SK-N-SH (cell line): ENCODE measurements around the gene MT1M. TPM values are rescaled to one million over a fixed set of nuclear protein-coding genes. Genes with fewer than 3 reads are reported as not detected.

Source experiments
- CTCF ChIA-PET: fragments of 300-600, 350-600 bp; formaldehyde crosslinking; extraction: SDS; loops from one replicate; lab custom pipeline; 2021; lab: Yijun Ruan, JAX
- POLR2A ChIA-PET: fragments of 350-600 bp; sonication (Branson Sonifier 250); formaldehyde crosslinking; extraction: SDS; loops from one replicate; lab custom pipeline; 2020; ENCODE audit warnings: antibody characterized with exemption, inconsistent platforms; lab: Yijun Ruan, JAX
- DNase-seq: peaks from one replicate; pipeline ENCODE4 v3.0.0; 2012
- H2AFZ ChIP-seq: fragments of 200-600 bp; sonication (generic); 2 replicates; pipeline ENCODE4 v1.8.1; 2016; ENCODE audit warnings: antibody characterized with exemption, mild to moderate bottlenecking, low read depth
- H3F3A ChIP-seq: fragments of 200-600 bp; sonication (generic); replicated peaks from 2 replicates; pipeline ENCODE3; 2016; ENCODE audit warnings: antibody characterized with exemption, mild to moderate bottlenecking; ENCODE audit not compliant: insufficient read depth
- H3K27ac ChIP-seq, 2 experiments: fragments of 200-500 bp in 1 of 2; fragments of 200-600 bp in 1 of 2; sonication (Bioruptor generic) in 1 of 2; sonication (generic), shearing (Covaris generic) in 1 of 2; 2 replicates each; pipeline versions ENCODE4 v1.5.1 to v1.6.1; 2014 to 2016; ENCODE audit warnings: low read depth in 2 of 2, inconsistent platforms in 1 of 2, low read length in 1 of 2, mild to moderate bottlenecking in 1 of 2, mixed read lengths in 1 of 2
- H3K27me3 ChIP-seq: fragments of 200-600 bp; sonication (generic), shearing (Covaris generic); 2 replicates; pipeline ENCODE4 v1.6.1; 2016; ENCODE audit warnings: mixed run types; ENCODE audit not compliant: insufficient read depth
- H3K36me3 ChIP-seq, 2 experiments: fragments of 200-500 bp in 1 of 2; fragments of 200-600 bp in 1 of 2; sonication (Bioruptor generic) in 1 of 2; sonication (generic) in 1 of 2; replicated peaks in 1 of 2; 2 replicates each; pipeline versions ENCODE3 to v1.5.1; 2014 to 2016; ENCODE audit warnings: low read length in 1 of 2, mild to moderate bottlenecking in 1 of 2; ENCODE audit not compliant: insufficient read depth in 2 of 2, control insufficient read depth in 1 of 2
- H3K4me1 ChIP-seq, 2 experiments: fragments of 200-500 bp in 1 of 2; fragments of 200-600 bp in 1 of 2; sonication (Bioruptor generic) in 1 of 2; sonication (generic), shearing (Covaris generic) in 1 of 2; 2 replicates each; pipeline versions ENCODE4 v1.5.1 to v1.6.1; 2014 to 2016; ENCODE audit warnings: low read depth in 1 of 2, low read length in 1 of 2, mixed run types in 1 of 2; ENCODE audit not compliant: insufficient read depth in 2 of 2, control insufficient read depth in 1 of 2
- H3K4me2 ChIP-seq: fragments of 200-600 bp; sonication (generic), shearing (Covaris generic); 2 replicates; pipeline ENCODE4 v1.6.1; 2017; ENCODE audit warnings: mixed run types
- H3K4me3 ChIP-seq, 2 experiments: fragments of 200-500 bp in 1 of 2; fragments of 200-600 bp in 1 of 2; sonication (Bioruptor generic) in 1 of 2; sonication (generic), shearing (Covaris generic) in 1 of 2; 2 replicates each; pipeline versions ENCODE4 v1.5.1 to v1.8.1; 2014 to 2016; ENCODE audit warnings: low read depth in 2 of 2, inconsistent platforms in 1 of 2, low read length in 1 of 2, mild to moderate bottlenecking in 1 of 2, mixed read lengths in 1 of 2, moderate library complexity in 1 of 2
- H3K79me2 ChIP-seq: fragments of 200-600 bp; sonication (generic); 2 replicates; pipeline ENCODE4 v1.8.1; 2017; ENCODE audit warnings: mild to moderate bottlenecking; ENCODE audit not compliant: insufficient read depth
- H3K9ac ChIP-seq: fragments of 200-600 bp; sonication (generic); 2 replicates; pipeline ENCODE4 v1.6.1; 2017; ENCODE audit warnings: mixed run types
- H3K9me2 ChIP-seq: fragments of 200-600 bp; sonication (generic); 2 replicates; pipeline ENCODE4 v1.6.1; 2017; ENCODE audit warnings: mixed run types
- H3K9me3 ChIP-seq: fragments of 200-600 bp; sonication (generic); 2 replicates; pipeline ENCODE4 v1.6.1; 2017; ENCODE audit warnings: mixed run types, mild to moderate bottlenecking, moderate library complexity
- H4K20me1 ChIP-seq: fragments of 200-600 bp; sonication (generic); 2 replicates; pipeline ENCODE4 v1.6.1; 2017; ENCODE audit warnings: mild to moderate bottlenecking, mixed run types; ENCODE audit not compliant: insufficient read depth
- GATA2 ChIP-seq: sonication (generic); formaldehyde crosslinking; IDR thresholded peaks from 2 replicates; pipeline ENCODE4 v1.5.0; 2020; ENCODE audit warnings: mild to moderate bottlenecking, missing genetic modification reagents
- MAX ChIP-seq: IDR thresholded peaks from 2 replicates; pipeline ENCODE4 v1.4.0; 2012; ENCODE audit warnings: low read depth
- MEF2A ChIP-seq: IDR thresholded peaks from 2 replicates; pipeline ENCODE4 v1.4.0; 2012; ENCODE audit warnings: low read depth, borderline replicate concordance
- MXI1 ChIP-seq: IDR thresholded peaks from 2 replicates; pipeline ENCODE4 v1.6.1; 2012; ENCODE audit warnings: mild to moderate bottlenecking, low read depth, low read length, improper control_type of control experiment
- NFIC ChIP-seq: IDR thresholded peaks from 2 replicates; pipeline ENCODE4 v1.4.0; 2012; ENCODE audit warnings: borderline replicate concordance
- POLR2AphosphoS5 ChIP-seq: IDR thresholded peaks from 2 replicates; pipeline ENCODE4 v1.6.1; 2012; ENCODE audit warnings: low read depth, low read length
- RAD21 ChIP-seq: IDR thresholded peaks from 2 replicates; pipeline ENCODE4 v1.6.1; 2012; ENCODE audit warnings: mild to moderate bottlenecking, low read length
- RXRA ChIP-seq: IDR thresholded peaks from 2 replicates; pipeline ENCODE4 v1.4.0; 2012; ENCODE audit warnings: low read depth, mild to moderate bottlenecking, borderline replicate concordance
- SMC3 ChIP-seq: IDR thresholded peaks from 2 replicates; pipeline ENCODE4 v1.6.1; 2012; ENCODE audit warnings: low read depth, low read length, improper control_type of control experiment
- TAF1 ChIP-seq: IDR thresholded peaks from 2 replicates; pipeline ENCODE4 v1.6.1; 2012; ENCODE audit warnings: low read depth, mild to moderate bottlenecking, low read length, moderate library complexity, borderline replicate concordance
- WGBS: methylation state at CpG from one replicate; pipeline ENCODE4 v1.1.6; 2017; ENCODE audit warnings: low lambda C conversion rate; 5-methylcytosine and 5-hydroxymethylcytosine counted together
- polyA plus RNA-seq, 3 experiments: library from polyadenylated mRNA; depleted of rRNA; stranded (reverse); fragments of >200 nt; gene quantifications; 2 replicates each; pipeline ENCODE4 v1.2.3, GENCODE V29; 2012

Gene MT1M
- polyA plus RNA-seq, 1 of the 3 experiments (the other 2 are of a cell fraction), result 1.3 TPM

GRCh38 chr16:56653218-56653617, 20.8 kb downstream of the MT1M start:
- H4K20me1 ChIP-seq, result no peaks in the 10 kb centered on the region
- no peak overlapping the region for H3K4me3 ChIP-seq
- no peak overlapping the region for H3K4me2 ChIP-seq
- no peaks in the 10 kb centered on the region for H3K79me2 ChIP-seq
- no peak overlapping the region for H2AFZ ChIP-seq
- H3K36me3 ChIP-seq, result no peaks in the 10 kb centered on the region
- H3K9me3 ChIP-seq, result no peaks in the 10 kb centered on the region
- H3K9me2 ChIP-seq, result no peaks in the 10 kb centered on the region
- ChIA-PET CTCF (interaction anchor here (1.3 kb wide), 1 partner anchor 140 kb away, joined by 3 read pairs; no protein-coding TSS in a partner anchor), POLR2A (no interaction called here)
- H3K27me3 ChIP-seq, result peaks cover 2% of the 10 kb centered on the region; the same call in 1 of the 2 replicates
- no peak overlapping the region for H3K9ac ChIP-seq
- H3K4me1 ChIP-seq, result peaks cover 0 to 13% of the 10 kb centered on the region in 2 experiments; a peak in 2 of 4 replicates
- H3F3A ChIP-seq, result no peaks in the 10 kb centered on the region
- TF ChIP-seq MAX (no peak), NFIC (no peak), TAF1 (no peak), POLR2AphosphoS5 (no peak), SMC3 (no peak), GATA2 (CRISPR knock-in tag) (no peak), RXRA (no peak)
- DNase-seq, result no peak
- no peak overlapping the region for H3K27ac ChIP-seq
- 79% methylated on average over 7 of the region's 7 CpGs for WGBS

GRCh38 chr16:56657555-56658326, 25.3 kb downstream of the MT1M start, which contains the start of gene MT1F:
Gene MT1F, plus strand, starts transcription at chr16:56657959. Its CDS starts 100 bp downstream, at chr16:56658059.
- Histone ChIP-seq H3K4me3 (peak within 1 kb of the TSS; percentile 53 to 56), H3K9me3 (no peaks in the 10 kb centered on the region), H3K36me3 (no peaks in the 10 kb centered on the region), H4K20me1 (no peaks in the 10 kb centered on the region), H3K9ac (peak within 1 kb of the TSS; percentile 8; the same call in 1 of the 2 replicates), H3K27me3 (peaks cover 16% of the 10 kb centered on the region; the same call in 1 of the 2 replicates), H3K4me2 (peak within 1 kb of the TSS; percentile 80), H3K4me1 (peaks cover 0 to 8% of the 10 kb centered on the region in 2 experiments; a peak in 1 of 4 replicates), H3F3A (no peaks in the 10 kb centered on the region), H2AFZ (peak within 1 kb of the TSS; percentile 65; the same call in 1 of the 2 replicates), H3K27ac (no peak within 1 kb of the TSS), H3K79me2 (no peaks in the 10 kb centered on the region), H3K9me2 (no peaks in the 10 kb centered on the region)
- DNase-seq, result peak; percentile 86
- ChIA-PET POLR2A (no interaction called here), CTCF (no interaction called here)
- TF ChIP-seq TAF1 (peak; percentile 17; the same call in 1 of the 2 replicates), MEF2A (no peak), MXI1 (peak; percentile 51; the same call in 1 of the 2 replicates), POLR2AphosphoS5 (no peak), RAD21 (no peak)
- 20% methylated on average over 16 of the region's 46 CpGs for WGBS
